HepG2 (cell line): Measurements from ENCODE around the gene MMP25.
"Not testable (repeated sequence)": the region's sequence is repeated elsewhere in the genome, so short reads cannot be mapped to it uniquely, and the experiment has no call there.

Experiments
- CTCF ChIP-seq: sonication (generic); formaldehyde crosslinking; IDR thresholded peaks from 2 replicates; pipeline ENCODE4 v1.5.0; 2020; ENCODE audit warnings: mild to moderate bottlenecking, missing genetic modification reagents, moderate library complexity
- EP300 ChIP-seq, 3 experiments: sonication (generic) in 1 of 3; formaldehyde crosslinking in 1 of 3; IDR thresholded peaks; 2 replicates each; pipeline versions ENCODE4 v1.5.1 to v1.6.1; 2011 to 2020; ENCODE audit warnings: low read depth in 2 of 3, low read length in 2 of 3, borderline replicate concordance in 1 of 3, improper control_type of control experiment in 1 of 3, mild to moderate bottlenecking in 1 of 3, missing genetic modification reagents in 1 of 3, moderate library complexity in 1 of 3
- KDM3A ChIP-seq: IDR thresholded peaks from 2 replicates; pipeline ENCODE4 v1.6.1; 2018; ENCODE audit warnings: low read depth, missing compliant biosample characterization
- KDM4B ChIP-seq: sonication (generic); formaldehyde crosslinking; IDR thresholded peaks from 2 replicates; pipeline ENCODE4 v1.4.0; 2020; ENCODE audit warnings: missing genetic modification reagents
- NBN ChIP-seq: fragments of 450-650 bp; conservative IDR thresholded peaks from 2 replicates; pipeline ENCODE4 v1.6.1; 2017
- NCOA2 ChIP-seq: sonication (generic); formaldehyde crosslinking; IDR thresholded peaks from 2 replicates; pipeline ENCODE4 v1.8.0; 2022; ENCODE audit warnings: inconsistent platforms
- RBM22 ChIP-seq: fragments of 200-400 bp; formaldehyde crosslinking; optimal IDR thresholded peaks from 2 replicates; pipeline ENCODE3; 2017; ENCODE audit warnings: mild to moderate bottlenecking, low read length, moderate library complexity
- REST ChIP-seq, 2 experiments: IDR thresholded peaks; 2 replicates each; pipeline ENCODE4 v1.6.1; 2011 to 2012; ENCODE audit warnings: low read length in 2 of 2, borderline replicate concordance in 1 of 2, low read depth in 1 of 2, mild to moderate bottlenecking in 1 of 2, moderate library complexity in 1 of 2
- ZFP36 ChIP-seq: fragments of 150-350 bp; IDR thresholded peaks from 2 replicates; pipeline ENCODE4 v1.6.1; 2018; ENCODE audit warnings: borderline replicate concordance, low read length, low read depth; ENCODE audit not compliant: partially characterized antibody
- ZNF276 ChIP-seq: sonication (generic); formaldehyde crosslinking; IDR thresholded peaks from 2 replicates; pipeline ENCODE4 v1.4.0; 2020; ENCODE audit warnings: mild to moderate bottlenecking, low read depth, missing genetic modification reagents
- ZNF589 ChIP-seq: sonication (generic); formaldehyde crosslinking; conservative IDR thresholded peaks from 2 replicates; pipeline ENCODE4 v1.8.0; 2022; ENCODE audit warnings: mild to moderate bottlenecking, moderate library complexity, missing genetic modification reagents

GRCh38 chr16:3081957-3082356, 35.6 kb downstream of the MMP25 start:
- not testable (repeated sequence) for TF ChIP-seq KDM4B (CRISPR knock-in tag); RBM22; EP300 (IDR thresholded peaks at IDR 0.05; ENCODE audit: low read depth in 2 of 2, low read length in 2 of 2); EP300 (CRISPR knock-in tag; IDR thresholded peaks at IDR 0.05; ENCODE audit: borderline replicate concordance); CTCF (CRISPR knock-in tag); KDM3A (CRISPR knock-in tag); ZNF276 (CRISPR knock-in tag); ZFP36; REST (IDR thresholded peaks at IDR 0.05; ENCODE audit: borderline replicate concordance in 1 of 2, low read depth in 1 of 2, low read length in 2 of 2); NBN; ZNF589; NCOA2
